ENCODE data around the gene CRIM1. TPM values are rescaled to one million over a fixed set of nuclear protein-coding genes. Genes with fewer than 3 reads are reported as not detected.

CRIM1 gene
- total and polyA plus RNA-seq, 7 experiments from 2014 or later = 0.10 to 7.1 (median 0.92) TPM

DNA sequence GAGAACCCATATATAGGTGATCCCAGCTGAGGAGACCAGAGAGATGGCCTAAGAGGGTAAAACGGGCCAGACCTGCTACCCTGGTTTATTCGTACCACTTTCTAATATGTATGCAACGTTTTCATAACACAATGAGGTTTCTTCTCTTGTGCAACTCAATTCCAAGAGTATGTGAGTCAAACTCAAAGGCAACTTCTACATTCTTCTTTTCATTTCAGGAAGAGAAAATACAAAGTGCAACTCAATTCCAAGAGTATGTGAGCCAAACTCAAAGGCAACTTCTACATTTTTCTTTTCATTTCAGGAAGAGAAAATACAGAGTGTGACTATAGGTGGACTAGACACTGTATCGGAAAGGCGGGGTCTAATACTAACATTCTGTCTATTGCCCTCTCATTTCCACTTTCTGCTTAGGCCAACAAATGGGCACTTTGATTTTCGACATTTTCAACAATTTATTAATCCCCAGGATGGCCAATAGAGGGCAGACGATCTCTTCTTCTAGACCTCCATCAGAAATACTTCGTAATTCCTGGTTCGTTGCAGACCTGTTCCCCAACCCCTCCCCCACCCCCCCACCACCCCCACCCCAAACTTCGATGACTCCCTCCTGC is 3.7 kb upstream of the CRIM1 start:
- H3K27ac Mint-ChIP-seq = no peak overlapping the region
- H3K4me1 ChIP-seq (ENCODE audit: control insufficient read depth in 2 of 2, insufficient read depth in 2 of 2, low read length in 2 of 2) = peaks cover 0 to 2% of the 10 kb centered on the region in 2 donors
- H3K27me3 Mint-ChIP-seq = peaks cover 0 to 55% (median 9%) of the 10 kb centered on the region in 5 donors
- H3K4me3 ChIP-seq (ENCODE audit: low read length) = no peak overlapping the region
- no peak overlapping the region for H3K4me3 Mint-ChIP-seq
- no peak overlapping the region for H3K27ac ChIP-seq (ENCODE audit: low read depth, low read length)
- H3K36me3 Mint-ChIP-seq = no peaks in the 10 kb centered on the region
- H3K9me3 Mint-ChIP-seq = no peaks in the 10 kb centered on the region
- no peaks in the 10 kb centered on the region for H3K36me3 ChIP-seq (ENCODE audit: control insufficient read depth in 2 of 3, insufficient read depth in 3 of 3, low read length in 3 of 3)
- intact Hi-C loops (cut with micrococcal nuclease) = loop anchor here (1.0 to 5.0 kb wide), 7 partner anchors 106 to 433 kb away; no protein-coding TSS in a partner anchor
- ATAC-seq = peak; percentile 40
- CTCF ChIA-PET = interaction anchor here (0.8 to 2.1 kb wide), 4 partner anchors 31 to 376 kb away, joined by 3 to 9 read pairs (median 3); no protein-coding TSS in a partner anchor
- no peaks in the 10 kb centered on the region for H3K27me3 ChIP-seq (ENCODE audit: control insufficient read depth in 2 of 2, insufficient read depth in 2 of 2, low read length in 2 of 2)
- H3K4me1 Mint-ChIP-seq = peaks cover 5 to 22% (median 8%) of the 10 kb centered on the region in 7 donors
- POLR2A ChIA-PET = no interaction called here
- no peaks in the 10 kb centered on the region for H3K9me3 ChIP-seq (ENCODE audit: control insufficient read depth in 2 of 3, low read length in 3 of 3)
- peak in 4 of 9 donors; percentile 22 to 41 (median 32) for DNase-seq

DNA sequence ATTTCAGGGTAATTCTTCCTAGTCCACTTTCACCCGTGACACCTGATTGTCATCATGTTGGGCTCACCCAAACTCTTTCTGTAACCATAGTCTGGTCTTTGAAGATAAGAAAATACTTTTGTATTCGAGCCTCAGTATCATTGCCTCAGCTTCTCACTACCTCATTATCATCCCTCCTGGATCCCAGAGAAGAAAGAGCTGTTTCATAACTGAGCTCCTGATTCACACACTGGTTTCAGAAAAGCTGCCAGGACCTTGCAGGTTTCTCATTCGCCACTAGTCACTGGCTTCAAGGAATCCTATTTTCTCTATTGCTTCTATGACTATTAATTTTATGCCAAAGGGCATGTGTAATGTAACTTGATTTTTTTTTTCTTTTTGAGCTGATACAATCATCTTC is 2.9 kb upstream of the CRIM1 start:
- ChIA-PET CTCF (interaction anchor here (0.6 to 2.1 kb wide), 5 partner anchors 31 to 339 kb away, joined by 3 to 9 read pairs (median 4); no protein-coding TSS in a partner anchor), POLR2A (no interaction called here)
- peaks cover 9 to 31% (median 17%) of the 10 kb centered on the region in 7 donors for H3K4me1 Mint-ChIP-seq
- peaks cover 8 to 60% (median 17%) of the 10 kb centered on the region in 5 donors for H3K27me3 Mint-ChIP-seq
- DNase-seq (no peak), ATAC-seq (no peak)
- no peaks in the 10 kb centered on the region for H3K36me3 Mint-ChIP-seq
- H3K9me3 Mint-ChIP-seq = no peaks in the 10 kb centered on the region
- Histone ChIP-seq H3K4me3 (ENCODE audit: low read length) (no peak overlapping the region), H3K27me3 (ENCODE audit: control insufficient read depth in 2 of 2, insufficient read depth in 2 of 2, low read length in 2 of 2) (peaks cover 0 to 2% of the 10 kb centered on the region in 2 donors), H3K27ac (ENCODE audit: low read depth, low read length) (no peak overlapping the region), H3K9me3 (ENCODE audit: control insufficient read depth in 2 of 3, low read length in 3 of 3) (no peaks in the 10 kb centered on the region), H3K4me1 (ENCODE audit: control insufficient read depth in 2 of 2, insufficient read depth in 2 of 2, low read length in 2 of 2) (peaks cover 1 to 11% of the 10 kb centered on the region in 2 donors), H3K36me3 (ENCODE audit: control insufficient read depth in 2 of 3, insufficient read depth in 3 of 3, low read length in 3 of 3) (no peaks in the 10 kb centered on the region)
- H3K27ac Mint-ChIP-seq = no peak overlapping the region
- intact Hi-C loops (cut with micrococcal nuclease) = loop anchor here (1.0 to 5.0 kb wide), 7 partner anchors 106 to 433 kb away; no protein-coding TSS in a partner anchor
- no peak overlapping the region for H3K4me3 Mint-ChIP-seq

DNA sequence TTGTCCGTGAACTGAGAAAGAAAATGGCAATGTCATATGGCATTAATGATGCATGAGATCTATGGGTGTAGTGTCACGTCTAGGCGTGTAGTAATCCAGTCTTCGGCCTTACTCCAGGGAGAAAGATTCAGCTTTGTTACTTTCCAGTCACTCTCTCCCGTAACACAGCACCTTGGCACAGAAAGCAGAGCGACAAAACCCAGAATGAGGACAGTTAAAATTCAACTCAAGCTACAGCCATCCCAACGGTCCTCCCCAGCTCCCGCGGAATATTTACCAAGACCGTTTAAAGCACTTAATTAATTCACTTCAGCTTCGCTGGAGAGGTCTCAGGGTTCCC is 797 bp upstream of the CRIM1 start:
- Mint-ChIP-seq H3K36me3 (no peaks in the 10 kb centered on the region), H3K27ac (peak overlapping the region in 1 of 9 donors; percentile 4), H3K4me3 (peak overlapping the region; percentile 51 to 89 (median 82)), H3K27me3 (peaks cover 22 to 64% (median 37%) of the 10 kb centered on the region in 5 donors), H3K4me1 (peaks cover 19 to 44% (median 28%) of the 10 kb centered on the region in 7 donors), H3K9me3 (no peaks in the 10 kb centered on the region)
- no peak for DNase-seq
- Histone ChIP-seq H3K27ac (ENCODE audit: low read depth, low read length) (no peak overlapping the region), H3K27me3 (ENCODE audit: control insufficient read depth in 2 of 2, insufficient read depth in 2 of 2, low read length in 2 of 2) (peaks cover 0 to 7% of the 10 kb centered on the region in 2 donors), H3K4me3 (ENCODE audit: low read length) (no peak overlapping the region), H3K4me1 (ENCODE audit: control insufficient read depth in 2 of 2, insufficient read depth in 2 of 2, low read length in 2 of 2) (peaks cover 9 to 13% of the 10 kb centered on the region in 2 donors), H3K36me3 (ENCODE audit: control insufficient read depth in 2 of 3, insufficient read depth in 3 of 3, low read length in 3 of 3) (no peaks in the 10 kb centered on the region), H3K9me3 (ENCODE audit: control insufficient read depth in 2 of 3, low read length in 3 of 3) (no peaks in the 10 kb centered on the region)
- ChIA-PET POLR2A (no interaction called here), CTCF (interaction anchor here (0.6 kb wide), 1 partner anchor 592 kb away, joined by 3 read pairs; no protein-coding TSS in a partner anchor)
- intact Hi-C loops (cut with micrococcal nuclease) = loop anchor here (1.0 to 5.0 kb wide), 5 partner anchors 207 to 477 kb away; no protein-coding TSS in a partner anchor
- ATAC-seq = no peak

DNA sequence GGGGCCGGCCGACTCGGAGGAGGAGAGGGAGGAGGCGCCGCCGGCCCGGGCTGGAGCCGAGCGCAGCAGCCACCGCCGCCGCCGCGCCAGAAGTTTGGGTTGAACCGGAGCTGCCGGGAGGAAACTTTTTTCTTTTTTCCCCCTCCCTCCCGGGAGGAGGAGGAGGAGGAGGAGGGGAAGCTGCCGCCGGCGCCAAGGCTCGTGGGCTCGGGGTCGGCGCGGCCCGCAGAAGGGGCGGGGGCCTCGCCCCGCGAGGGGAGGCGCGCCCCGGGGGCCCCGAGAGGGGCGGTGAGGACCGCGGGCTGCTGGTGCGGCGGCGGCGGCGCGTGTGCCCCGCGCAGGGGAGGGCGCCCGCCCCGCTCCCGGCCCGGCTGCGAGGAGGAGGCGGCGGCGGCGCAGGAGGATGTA is 316 bp downstream of the CRIM1 start:
- H3K4me3 ChIP-seq (ENCODE audit: low read length) = no peak overlapping the region
- H3K4me1 ChIP-seq (ENCODE audit: control insufficient read depth in 2 of 2, insufficient read depth in 2 of 2, low read length in 2 of 2) = peaks cover 9 to 13% of the 10 kb centered on the region in 2 donors
- H3K27ac Mint-ChIP-seq = no peak overlapping the region
- H3K27me3 ChIP-seq (ENCODE audit: control insufficient read depth in 2 of 2, insufficient read depth in 2 of 2, low read length in 2 of 2) = peaks cover 0 to 7% of the 10 kb centered on the region in 2 donors
- POLR2A ChIA-PET = no interaction called here
- H3K4me3 Mint-ChIP-seq = peak overlapping the region in 6 of 10 donors; percentile 42 to 88 (median 64)
- H3K4me1 Mint-ChIP-seq = peaks cover 19 to 44% (median 28%) of the 10 kb centered on the region in 7 donors
- CTCF ChIA-PET = no interaction called here
- no peaks in the 10 kb centered on the region for H3K9me3 Mint-ChIP-seq
- H3K27ac ChIP-seq (ENCODE audit: low read depth, low read length) = no peak overlapping the region
- H3K9me3 ChIP-seq (ENCODE audit: control insufficient read depth in 2 of 3, low read length in 3 of 3) = no peaks in the 10 kb centered on the region
- no peaks in the 10 kb centered on the region for H3K36me3 Mint-ChIP-seq
- intact Hi-C loops (cut with micrococcal nuclease) = loop anchor here (1.0 to 5.0 kb wide), 5 partner anchors 115 to 479 kb away; no protein-coding TSS in a partner anchor
- H3K27me3 Mint-ChIP-seq = peaks cover 31 to 66% (median 48%) of the 10 kb centered on the region in 5 donors
- no peaks in the 10 kb centered on the region for H3K36me3 ChIP-seq (ENCODE audit: control insufficient read depth in 2 of 3, insufficient read depth in 3 of 3, low read length in 3 of 3)
- peak in 4 of 9 donors; percentile 9 to 22 (median 16) for DNase-seq
- no peak for ATAC-seq

DNA sequence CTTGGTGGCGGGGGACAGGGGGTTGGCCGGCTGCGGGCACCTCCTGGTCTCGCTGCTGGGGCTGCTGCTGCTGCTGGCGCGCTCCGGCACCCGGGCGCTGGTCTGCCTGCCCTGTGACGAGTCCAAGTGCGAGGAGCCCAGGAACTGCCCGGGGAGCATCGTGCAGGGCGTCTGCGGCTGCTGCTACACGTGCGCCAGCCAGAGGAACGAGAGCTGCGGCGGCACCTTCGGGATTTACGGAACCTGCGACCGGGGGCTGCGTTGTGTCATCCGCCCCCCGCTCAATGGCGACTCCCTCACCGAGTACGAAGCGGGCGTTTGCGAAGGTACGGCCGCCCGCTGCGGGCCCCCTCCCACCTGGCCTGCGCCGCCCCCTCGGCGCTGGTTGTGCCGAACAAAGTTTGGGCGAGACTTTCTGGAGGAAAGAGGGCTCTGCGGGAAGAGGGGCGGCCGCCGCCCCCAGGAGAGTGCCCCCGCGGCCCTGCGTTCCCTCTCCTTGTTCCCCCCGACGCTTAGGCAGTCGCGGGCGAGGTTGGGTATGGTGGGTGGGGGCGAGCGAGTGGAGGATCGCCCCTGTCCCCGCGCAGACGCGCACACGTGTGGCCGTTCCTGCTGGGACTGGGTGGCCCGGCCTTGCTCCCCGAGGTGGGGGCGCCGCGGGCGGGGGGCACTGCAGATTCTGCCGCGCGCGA is 866 bp downstream of the CRIM1 start:
- H3K27me3 Mint-ChIP-seq = peaks cover 36 to 66% (median 53%) of the 10 kb centered on the region in 5 donors
- peaks cover 19 to 44% (median 28%) of the 10 kb centered on the region in 7 donors for H3K4me1 Mint-ChIP-seq
- H3K36me3 Mint-ChIP-seq = no peaks in the 10 kb centered on the region
- H3K4me3 Mint-ChIP-seq = peak overlapping the region; percentile 60 to 90 (median 83)
- peak overlapping the region; percentile 62 for H3K4me3 ChIP-seq (ENCODE audit: low read length)
- peaks cover 9 to 13% of the 10 kb centered on the region in 2 donors for H3K4me1 ChIP-seq (ENCODE audit: control insufficient read depth in 2 of 2, insufficient read depth in 2 of 2, low read length in 2 of 2)
- no peak overlapping the region for H3K27ac Mint-ChIP-seq
- no peaks in the 10 kb centered on the region for H3K9me3 ChIP-seq (ENCODE audit: control insufficient read depth in 2 of 3, low read length in 3 of 3)
- ChIA-PET POLR2A (no interaction called here), CTCF (no interaction called here)
- H3K9me3 Mint-ChIP-seq = no peaks in the 10 kb centered on the region
- intact Hi-C loops (cut with micrococcal nuclease) = loop anchor here (2.0 to 5.0 kb wide), 4 partner anchors 116 to 479 kb away; no protein-coding TSS in a partner anchor
- ATAC-seq (peak; percentile 53), DNase-seq (peak in 6 of 9 donors; percentile 17 to 49 (median 30))
- H3K27ac ChIP-seq (ENCODE audit: low read depth, low read length) = no peak overlapping the region
- H3K36me3 ChIP-seq (ENCODE audit: control insufficient read depth in 2 of 3, insufficient read depth in 3 of 3, low read length in 3 of 3) = no peaks in the 10 kb centered on the region
- H3K27me3 ChIP-seq (ENCODE audit: control insufficient read depth in 2 of 2, insufficient read depth in 2 of 2, low read length in 2 of 2) = peaks cover 0 to 7% of the 10 kb centered on the region in 2 donors

DNA sequence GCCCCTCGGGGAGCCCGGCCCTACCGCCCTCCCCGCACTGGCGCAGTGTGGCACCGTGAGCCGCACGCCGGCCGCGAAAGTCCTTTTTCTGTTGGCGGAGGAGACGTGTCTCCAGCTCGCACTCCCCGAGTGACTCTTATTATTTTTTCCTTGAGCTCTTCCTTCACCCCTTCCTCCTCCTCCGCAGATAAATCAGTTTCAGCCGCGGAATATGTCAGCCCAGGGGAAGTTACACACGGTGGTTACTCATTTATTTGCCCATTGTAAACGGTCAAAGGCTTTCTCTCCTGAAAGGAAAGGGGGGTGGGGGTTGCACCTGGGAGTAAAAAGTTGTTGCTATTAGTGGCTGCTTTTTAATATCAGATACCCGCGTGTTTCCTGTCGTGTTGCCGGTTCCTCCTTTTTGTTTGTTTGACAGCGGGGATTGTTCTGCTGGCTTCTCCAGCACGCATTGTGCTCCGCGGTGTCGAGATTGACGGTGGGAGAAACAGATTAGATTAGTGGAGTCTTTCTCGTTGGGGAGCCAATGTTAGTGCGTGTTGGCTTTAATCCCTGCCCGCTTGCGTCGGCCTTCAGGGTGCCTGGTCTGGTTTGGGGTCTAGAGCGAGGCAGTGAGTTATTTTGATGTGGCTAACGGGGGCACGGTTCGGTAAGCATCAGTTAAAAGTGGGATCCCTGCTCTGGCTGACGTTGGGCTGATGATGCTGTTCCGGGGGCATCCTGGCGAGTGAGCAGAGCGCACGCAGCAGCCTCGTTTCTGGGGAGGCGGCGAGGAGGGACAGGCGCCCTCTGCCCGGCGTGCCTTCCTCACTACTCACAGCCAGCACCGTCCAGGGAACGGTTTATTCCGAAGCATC is 1.6 kb downstream of the CRIM1 start:
- no peak overlapping the region for H3K27ac ChIP-seq (ENCODE audit: low read depth, low read length)
- ChIA-PET CTCF (no interaction called here), POLR2A (no interaction called here)
- intact Hi-C loops (cut with micrococcal nuclease) = loop anchor here (1.0 to 5.0 kb wide), 5 partner anchors 111 to 480 kb away; no protein-coding TSS in a partner anchor
- Mint-ChIP-seq H3K36me3 (no peaks in the 10 kb centered on the region), H3K27ac (peak overlapping the region in 3 of 9 donors; percentile 6 to 31 (median 25)), H3K4me3 (peak overlapping the region; percentile 81 to 91 (median 90)), H3K9me3 (no peaks in the 10 kb centered on the region), H3K27me3 (peaks cover 44 to 66% (median 56%) of the 10 kb centered on the region in 5 donors), H3K4me1 (peaks cover 19 to 44% (median 27%) of the 10 kb centered on the region in 7 donors)
- no peaks in the 10 kb centered on the region for H3K36me3 ChIP-seq (ENCODE audit: control insufficient read depth in 2 of 3, insufficient read depth in 3 of 3, low read length in 3 of 3)
- ATAC-seq (peak; percentile 25), DNase-seq (peak in 4 of 9 donors; percentile 9 to 38 (median 14))
- peaks cover 0 to 7% of the 10 kb centered on the region in 2 donors for H3K27me3 ChIP-seq (ENCODE audit: control insufficient read depth in 2 of 2, insufficient read depth in 2 of 2, low read length in 2 of 2)
- no peaks in the 10 kb centered on the region for H3K9me3 ChIP-seq (ENCODE audit: control insufficient read depth in 2 of 3, low read length in 3 of 3)
- peak overlapping the region; percentile 62 for H3K4me3 ChIP-seq (ENCODE audit: low read length)
- peaks cover 9 to 13% of the 10 kb centered on the region in 2 donors for H3K4me1 ChIP-seq (ENCODE audit: control insufficient read depth in 2 of 2, insufficient read depth in 2 of 2, low read length in 2 of 2)

Data from naive thymus-derived CD4-positive, alpha-beta T cell (primary cell).